HG03520 (cell line): ENCODE measurements around the gene MREG.
"Not testable (repeated sequence)": the region's sequence is repeated elsewhere in the genome, so short reads cannot be mapped to it uniquely, and the experiment has no call there.

Experiments
- ATAC-seq: cut with Tn5 transposase; IDR thresholded peaks from one replicate; pipeline ENCODE4 v1.9.1; 2021; ENCODE audit warnings: mild to moderate bottlenecking, moderate library complexity; ENCODE audit not compliant: unreplicated experiment

Gene MREG

DNA sequence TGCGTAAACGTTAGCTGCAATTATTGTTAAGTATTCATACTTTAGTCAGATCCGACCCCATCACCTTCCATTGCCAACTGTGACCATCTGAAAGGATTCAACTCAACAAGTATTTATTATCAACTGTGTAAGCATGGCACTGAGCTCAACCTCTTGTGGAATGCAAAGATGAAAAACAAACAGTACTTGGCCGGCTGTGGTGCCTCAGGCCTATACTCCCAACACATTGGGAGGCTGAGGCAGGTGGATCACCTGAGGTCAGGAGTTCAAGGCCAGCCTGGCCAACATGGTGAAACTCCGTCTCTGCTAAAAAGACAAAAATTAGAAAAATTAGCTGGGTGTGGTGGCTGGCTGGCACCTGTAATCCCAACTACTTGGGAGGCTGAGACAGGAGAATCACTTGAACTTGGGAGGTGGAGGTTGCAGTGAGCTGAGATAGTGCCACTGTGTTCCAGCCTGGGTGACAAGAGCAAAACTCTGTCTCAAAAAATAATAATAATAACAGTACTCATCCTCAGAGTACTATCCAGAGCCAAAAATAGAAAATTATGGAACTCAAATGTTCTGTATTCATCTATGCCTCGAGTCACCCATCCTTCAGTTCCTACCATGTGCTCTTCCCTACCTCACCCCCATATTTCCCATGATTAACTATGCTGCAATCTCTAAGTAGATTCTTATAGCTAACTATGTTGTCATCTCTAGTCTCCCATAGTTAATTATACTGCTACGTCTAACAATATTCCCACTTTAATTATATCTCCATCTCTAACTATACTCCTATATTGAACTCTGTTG lies 8.6 kb upstream of the MREG start:
- ATAC-seq: no peak

DNA sequence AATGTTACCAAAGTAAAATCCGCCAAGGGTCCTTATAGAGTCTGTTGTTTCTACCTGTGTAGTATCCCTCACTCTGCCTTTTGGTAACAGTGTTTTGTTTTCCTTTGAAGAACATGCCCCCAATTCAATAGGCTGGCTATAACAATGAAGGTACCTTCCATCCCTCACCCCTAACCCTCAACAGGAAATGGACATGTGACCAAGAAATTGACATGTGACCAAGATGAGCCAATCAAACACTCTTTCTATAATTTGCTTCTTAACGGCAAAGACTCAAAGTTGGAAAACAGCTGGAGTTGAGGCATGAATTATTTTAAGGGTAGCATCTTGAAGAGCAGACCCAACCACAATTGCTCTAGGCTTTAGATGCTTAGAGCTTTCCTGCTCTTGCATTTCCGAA lies 5.4 kb upstream of the MREG start:
- no peak for ATAC-seq

DNA sequence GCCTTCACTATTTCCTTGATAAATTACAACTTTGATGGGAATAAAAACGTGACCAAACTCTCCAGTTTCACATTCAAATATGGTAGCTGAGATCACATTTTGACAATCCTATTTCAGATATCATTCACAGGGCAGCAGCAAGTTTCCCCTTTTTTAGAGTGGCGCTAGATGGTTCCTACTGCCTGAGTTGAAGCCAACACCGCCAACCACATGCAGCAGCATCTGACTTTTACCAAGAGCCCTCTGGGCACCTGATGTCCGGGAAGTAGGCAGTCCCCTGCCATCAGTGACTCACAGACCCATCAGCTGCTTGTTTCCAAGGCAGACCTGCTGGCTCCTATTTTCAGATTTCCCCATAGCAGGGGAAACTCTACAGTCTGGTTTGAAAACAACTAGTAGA lies 4.0 kb upstream of the MREG start:
- no peak for ATAC-seq

DNA sequence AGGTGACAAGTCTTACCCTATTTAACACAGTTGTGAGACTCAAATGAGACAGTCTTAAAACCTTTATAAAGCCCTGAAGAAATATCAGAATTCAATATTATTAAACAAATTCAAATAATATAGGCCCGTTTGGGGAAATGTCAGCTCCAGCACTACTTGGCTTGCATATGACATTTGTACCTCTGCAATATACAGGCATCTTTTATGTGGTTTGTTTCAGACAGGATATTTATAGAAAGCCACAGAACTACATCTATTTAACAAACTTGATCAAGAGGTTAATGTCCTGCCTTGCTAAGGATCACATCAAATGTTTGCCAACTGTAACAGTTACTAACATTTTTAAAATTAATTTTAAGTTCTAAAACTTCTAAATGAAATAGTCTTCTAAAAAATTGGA lies 3.2 kb upstream of the MREG start:
- no peak for ATAC-seq

DNA sequence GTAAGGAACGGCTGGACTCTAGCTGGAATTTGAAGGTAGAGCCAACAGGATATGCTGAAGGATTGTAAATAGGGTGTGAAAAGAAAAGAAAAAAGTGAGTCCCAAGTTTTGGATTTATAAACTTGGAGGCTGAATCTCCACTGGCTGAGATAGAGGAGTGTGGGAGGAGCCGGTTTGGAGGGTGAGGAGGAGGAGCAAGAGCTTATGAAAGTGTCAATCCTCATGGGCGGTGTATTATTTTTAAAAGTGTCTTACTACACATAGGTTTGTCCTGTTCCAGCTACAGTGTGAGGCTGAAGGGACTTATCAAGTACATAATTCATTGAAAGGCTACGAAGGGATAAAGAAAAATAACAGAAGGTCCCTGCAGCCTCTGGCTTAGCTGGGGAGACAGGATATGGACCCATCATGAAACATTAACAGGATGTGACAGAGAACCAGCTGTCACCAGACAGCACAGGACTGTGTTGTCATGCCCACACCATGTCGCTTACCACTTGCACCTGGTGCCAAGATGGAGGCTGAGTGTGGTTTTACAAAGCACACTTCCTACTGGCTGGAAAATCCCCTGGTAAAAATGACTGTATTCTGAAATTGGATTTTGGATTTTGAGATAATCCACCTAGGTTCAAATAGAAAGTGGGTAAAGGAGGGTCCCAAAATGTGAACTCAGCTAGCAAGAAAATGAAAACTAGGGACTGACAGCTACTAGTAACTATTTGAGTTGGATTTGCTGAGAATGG lies 2.5 kb upstream of the MREG start:
- peak; percentile 87 for ATAC-seq

DNA sequence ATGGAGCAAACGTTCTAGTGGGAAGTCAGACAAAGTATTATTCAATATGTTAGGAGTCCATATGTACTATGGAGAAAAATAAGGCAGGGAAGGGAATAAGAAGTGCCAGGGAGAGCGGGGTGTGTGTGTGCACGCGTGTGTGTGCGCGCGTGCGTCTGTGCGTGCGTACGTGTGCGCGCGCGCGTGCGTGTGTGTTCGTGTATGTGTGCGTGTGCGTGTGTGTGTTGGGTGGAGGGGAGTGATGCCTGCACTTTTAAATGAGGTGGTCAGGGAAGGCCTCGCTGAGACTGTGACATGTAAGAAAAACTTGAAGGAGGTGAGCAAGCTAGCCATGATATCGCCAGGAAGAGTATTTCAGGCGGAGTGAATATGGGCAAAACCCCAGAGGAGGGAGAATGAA lies 1.6 kb upstream of the MREG start:
- ATAC-seq: no peak

DNA sequence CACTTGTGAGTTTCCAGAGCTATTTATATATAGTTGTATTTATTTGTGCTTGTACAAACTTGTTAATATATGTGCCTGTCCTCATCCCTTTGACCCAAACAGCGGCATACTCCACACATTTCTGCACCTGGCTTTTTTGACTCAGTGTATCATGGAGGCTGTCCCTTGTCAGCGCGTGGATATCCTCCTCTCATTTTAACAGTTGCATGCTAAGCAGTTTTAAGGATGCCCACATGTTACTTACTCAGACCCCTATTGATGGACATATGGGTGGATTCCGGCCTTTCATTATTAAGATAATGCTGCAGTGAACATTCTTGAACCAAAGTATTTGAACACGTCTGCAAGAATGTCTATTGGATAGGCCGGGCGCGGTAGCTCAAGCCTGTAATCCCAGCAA lies 655 bp upstream of the MREG start:
- no peak for ATAC-seq

DNA sequence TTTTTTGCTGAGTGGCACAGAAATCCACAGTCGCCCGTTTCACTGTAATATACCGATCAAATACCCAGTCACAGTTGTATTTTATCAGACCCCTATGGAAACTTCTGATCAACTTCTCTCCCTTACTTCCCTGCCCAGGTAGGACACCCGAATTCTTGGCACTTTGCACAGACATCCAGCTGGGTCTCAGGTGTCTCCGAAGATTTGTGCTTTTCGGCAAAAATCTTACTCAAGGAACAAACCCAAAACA lies 596 bp downstream of the MREG start:
- no peak for ATAC-seq

DNA sequence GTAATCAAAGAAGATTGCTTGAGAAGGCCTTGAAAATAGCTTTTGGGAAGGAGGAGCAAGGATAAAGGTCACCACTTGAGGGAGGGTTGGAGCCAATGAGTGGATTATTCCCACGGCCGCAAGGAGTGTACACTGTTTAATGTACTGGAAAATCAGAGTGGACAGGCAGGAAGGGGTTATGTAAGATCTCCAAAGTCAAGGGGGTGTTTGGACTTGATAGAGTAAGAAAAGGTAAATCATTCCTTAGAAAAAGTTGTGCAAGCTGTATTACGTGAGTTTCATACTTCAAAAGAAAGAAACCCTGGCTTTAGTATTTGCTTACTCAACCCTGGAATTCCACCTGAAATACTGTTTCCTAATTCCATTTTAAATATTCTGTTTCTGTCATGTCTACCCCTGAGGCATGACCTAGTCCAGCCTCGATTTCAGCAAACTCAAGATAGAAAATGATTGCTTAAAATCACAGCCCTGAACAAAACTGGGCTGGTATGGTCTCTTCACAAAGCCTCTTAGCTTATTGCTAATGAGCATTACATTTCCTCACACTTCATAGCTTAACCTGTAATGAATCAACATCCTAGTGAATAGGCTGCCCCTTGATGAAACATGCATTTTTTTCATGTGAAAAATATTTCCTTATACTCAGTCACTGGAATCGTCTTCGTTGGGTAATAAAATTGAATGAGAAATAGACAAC lies 1.1 kb downstream of the MREG start:
- ATAC-seq: no peak

DNA sequence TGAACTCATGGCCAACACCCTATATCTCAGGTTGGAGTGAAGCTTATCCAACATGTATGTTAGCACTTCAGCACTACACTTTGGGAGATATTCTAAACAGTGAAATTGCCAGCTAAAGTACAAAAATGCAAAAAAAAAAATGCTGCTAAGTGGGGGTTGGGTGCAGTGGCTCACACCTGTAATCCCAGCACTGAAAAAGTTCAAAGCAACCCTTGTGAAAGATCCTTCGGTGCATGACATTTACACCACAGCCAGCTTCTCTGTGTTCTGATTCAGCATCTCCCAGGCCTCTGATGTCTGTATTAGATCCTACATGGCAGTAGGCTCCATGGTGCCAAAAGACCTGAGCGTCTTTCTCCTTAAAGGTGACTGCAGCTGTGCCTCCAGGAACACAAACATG lies 4.1 kb downstream of the MREG start:
- ATAC-seq: not testable (repeated sequence)

DNA sequence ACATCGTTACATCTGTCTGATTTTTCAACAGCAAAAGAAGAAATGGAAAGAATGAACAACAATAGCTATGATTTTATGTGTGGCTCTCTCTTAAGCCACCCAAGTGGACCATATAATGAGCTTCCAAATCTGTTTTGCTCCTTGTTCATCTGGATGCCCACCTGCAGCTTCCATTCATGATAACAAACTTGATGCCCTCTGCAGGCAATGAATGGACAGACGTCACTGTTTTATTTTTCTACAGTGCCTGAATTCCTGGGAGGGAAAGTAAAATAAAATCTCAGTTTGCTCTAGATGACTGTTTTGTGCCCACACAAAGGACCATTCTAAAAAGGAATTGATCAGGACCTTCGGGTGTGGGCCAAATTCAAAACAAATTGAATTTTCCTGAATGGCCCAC lies 5.0 kb downstream of the MREG start:
- no peak for ATAC-seq

DNA sequence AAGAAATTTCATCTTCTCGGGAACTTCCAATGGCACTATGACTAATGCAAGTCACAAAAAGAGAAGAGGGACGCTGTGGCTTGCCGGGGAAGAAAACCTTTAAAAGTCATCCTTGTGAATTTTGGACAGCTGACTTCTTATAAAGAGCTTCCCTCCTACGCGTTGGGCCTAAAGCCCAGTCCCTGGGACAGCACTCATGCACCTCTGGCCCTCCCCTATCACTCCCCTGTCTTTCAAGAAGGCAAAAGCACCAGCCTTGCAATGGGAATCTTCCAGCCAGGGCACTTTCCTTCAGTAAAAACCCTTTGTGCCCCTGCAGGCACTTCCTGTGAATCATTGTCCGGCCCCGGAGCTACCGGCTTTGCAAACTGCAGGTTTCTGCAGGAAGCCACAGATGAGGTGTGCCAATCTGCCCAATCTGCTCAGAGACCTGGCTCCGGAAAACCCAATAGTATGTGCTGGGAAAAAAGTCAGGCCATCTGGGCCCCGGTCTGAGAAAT lies 7.1 kb downstream of the MREG start:
- ATAC-seq: no peak

DNA sequence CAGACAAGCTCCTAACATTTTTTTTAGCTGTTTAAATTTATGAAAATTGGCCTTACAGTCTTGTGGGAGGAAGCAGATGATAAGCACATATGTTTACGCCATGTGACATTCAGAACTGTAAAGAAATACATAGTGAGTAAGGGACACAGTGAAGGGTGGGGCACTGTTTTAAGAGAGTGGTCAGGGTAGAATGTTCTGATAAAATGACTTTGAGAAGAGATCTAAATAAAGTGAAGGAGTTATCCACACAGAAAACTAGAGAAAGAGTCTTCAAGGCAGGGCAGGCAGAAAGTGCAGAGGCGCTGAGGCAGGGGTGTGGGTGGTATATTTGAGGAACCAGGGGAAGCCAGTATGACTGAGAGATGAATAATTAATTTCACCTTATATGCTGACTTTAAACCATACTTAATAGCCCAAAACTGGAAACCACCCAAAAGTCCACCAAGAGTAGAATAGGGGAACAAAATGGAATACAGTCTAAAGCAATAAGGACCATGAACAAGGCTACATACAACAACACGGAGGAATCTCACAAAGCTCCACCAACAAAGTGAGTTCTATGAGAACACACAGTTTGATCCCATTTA lies 8.6 kb downstream of the MREG start:
- peak; percentile 36 for ATAC-seq

DNA sequence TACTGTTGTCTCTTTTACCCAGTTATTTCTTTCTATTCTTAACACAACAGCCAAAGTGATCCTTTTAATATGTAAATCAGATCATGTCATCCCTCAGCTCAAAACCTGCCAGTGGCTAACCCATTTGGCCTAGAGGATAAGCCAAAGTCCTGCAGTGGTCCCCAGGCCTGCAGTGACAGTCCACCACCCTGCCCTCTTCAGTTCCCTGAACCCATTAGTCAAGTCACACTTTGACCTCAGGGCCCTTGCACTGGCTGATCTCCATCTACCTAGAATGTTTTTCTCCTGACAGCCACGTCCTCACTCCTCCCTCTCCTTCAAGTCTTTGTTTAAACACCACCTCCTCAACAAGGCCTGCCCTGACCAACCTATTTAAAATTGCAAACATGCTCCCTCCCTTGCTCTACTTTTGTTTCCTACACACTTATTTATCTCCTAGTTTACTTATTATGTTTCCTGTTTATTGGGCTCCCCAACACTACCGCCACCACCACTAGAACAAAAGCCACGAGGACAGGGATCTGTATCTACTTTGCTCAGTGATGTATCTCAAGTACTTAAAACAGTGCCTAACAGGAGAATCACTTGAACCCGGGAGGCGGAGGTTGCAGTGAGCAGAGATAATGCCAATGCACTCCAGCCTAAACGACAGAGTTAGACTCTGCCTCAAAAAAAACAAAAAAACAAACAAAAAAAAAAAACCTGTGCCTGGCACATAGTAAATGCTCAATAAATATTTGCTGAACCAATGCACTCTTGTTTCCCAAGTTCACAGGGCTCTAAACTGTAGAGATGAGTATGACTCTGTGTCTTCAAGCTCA lies 9.3 kb downstream of the MREG start:
- ATAC-seq: no peak

DNA sequence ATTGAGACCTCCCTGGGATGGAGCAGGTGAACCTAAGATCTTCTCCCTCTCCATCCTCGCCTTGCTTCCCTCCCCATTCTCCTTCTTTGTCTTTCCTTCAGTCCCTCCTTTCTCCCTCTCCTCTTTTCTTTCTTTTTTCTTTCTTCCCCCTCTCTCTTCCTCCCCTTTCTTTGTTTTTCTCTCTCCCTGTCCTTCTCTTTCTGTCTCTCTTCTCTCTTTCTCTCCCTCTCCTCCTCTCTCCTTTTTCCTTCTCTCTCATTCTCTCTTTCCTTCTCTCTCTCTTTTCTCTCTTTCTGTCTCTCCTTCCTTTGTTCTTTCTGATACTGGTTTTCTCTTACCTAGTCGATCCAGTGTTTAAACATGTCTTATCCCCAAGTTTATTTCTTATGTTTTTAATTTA lies 10.7 kb downstream of the MREG start:
- ATAC-seq: no peak

DNA sequence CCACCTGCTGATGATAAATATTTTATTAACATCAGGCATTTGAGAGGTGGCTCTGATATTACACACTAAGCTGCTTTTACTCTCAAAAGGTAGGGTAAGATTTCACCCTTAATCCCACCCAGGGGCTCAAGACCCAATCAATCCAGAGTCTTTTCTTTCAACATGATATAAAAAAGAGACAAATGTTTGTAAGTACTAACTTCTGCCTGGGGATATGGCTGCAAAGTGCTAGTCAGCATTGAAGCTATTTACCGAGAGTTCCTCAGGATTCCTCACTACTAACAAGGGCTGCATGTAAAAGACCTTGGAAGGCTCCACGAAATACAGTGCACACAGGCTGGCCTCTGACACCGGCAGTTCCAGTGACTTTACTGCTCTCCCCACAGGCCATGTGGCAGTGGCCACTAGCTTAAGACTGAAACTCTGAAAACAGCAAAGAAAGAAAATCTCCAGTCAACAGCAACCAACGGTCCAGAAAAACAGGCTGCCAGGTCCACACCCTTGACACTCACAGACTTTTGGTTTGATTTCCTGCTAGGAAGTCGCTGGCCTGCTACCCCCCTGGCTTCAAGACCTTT lies 11.2 kb downstream of the MREG start:
- ATAC-seq: no peak

DNA sequence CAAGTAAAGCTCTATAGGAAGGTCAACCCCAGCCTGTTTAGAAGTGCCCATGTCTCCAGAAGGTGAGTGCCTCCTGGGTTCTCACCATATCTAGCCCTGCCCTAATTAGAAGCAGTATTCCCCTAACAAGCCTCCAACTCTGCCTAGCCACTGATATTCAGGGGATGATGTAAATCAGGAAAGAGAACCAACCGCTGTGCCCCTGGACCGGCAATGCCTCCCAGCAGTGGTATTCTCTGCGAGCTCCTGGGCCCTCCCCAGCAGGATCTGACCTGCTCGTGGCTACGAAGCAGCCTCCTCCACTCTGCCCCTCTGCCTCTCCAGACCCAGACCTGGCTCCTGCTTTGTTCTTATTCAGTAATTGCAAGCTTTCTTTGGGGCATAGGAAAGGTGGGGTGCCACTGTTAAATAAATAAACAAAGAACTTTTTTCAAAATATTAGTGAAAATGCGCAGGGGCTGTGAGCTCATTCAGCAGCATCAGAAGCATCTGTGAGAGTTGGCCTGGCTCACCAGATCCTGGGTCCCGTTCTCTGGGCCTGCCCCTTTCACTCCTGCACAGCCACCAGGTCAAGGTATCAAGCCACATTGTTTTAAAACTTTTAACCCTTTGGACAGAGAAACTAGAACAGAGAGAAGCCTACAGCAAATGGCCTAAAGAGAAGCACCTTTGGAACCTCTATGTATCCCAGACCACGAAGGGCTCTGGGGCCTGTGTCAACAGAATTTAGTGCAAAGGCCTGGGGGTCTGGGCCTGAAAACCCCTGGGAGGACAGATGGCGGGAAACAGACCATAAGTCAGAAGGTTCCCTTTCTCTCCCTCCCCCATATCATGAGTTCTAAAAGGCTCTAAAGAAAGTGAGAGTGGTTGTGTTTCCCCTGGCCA lies 11.9 kb downstream of the MREG start:
- ATAC-seq: no peak

DNA sequence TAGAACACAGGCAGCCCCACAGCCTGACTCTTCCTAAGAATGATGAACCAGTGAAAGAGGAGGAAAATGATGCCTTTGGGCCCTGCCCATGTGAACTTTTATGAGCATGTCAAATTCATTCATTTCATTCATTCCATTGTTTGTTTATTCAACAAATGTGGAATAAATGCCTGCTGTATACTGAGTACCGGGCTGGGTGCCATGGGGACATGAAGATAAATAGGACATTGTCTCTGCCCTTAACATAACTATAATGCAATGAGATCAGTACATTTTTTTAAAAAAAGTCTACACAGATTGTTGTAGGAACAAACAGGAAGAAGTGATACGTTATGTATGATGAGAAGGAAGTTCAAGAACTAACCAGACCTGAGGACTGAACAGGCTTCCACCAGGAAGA lies 14.7 kb downstream of the MREG start:
- ATAC-seq: no peak

DNA sequence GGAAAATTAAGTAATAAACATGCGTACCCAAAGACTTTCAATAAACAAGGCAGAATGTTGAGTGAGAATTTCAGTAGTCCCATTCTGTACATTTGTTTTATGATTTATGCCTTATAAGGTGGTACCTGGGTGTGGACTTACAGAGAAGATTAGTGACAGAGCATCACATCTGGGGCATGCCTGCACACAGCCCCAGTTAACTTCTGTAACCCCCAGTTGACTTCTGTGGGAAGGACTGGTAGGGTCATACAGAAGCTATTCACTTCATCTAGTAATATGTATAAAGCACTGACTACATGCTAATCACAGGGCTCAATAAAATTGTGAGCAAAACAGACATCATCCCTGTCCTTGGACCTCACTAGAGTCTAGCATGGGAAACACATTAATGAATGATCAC lies 16.1 kb downstream of the MREG start:
- ATAC-seq: no peak

DNA sequence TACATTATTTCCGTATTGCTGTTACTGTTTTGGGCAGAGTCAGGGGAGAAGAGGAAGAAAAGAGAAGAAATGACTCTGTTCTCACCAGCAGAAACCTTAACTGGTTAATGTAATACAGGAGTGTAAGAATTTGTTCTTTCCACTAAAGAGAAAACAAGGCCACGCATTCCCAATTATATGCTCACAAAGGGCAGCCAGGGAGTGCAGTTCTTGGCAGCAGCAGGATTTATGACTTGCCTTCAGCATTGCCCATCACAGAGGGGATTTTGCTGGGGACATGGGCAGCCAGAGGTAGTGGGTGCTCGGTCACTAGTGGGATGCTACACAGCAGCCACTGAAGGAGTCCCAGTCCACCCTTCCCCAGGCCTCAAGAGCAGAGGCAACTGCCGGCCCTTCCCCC lies 18.4 kb downstream of the MREG start:
- ATAC-seq: no peak
